Suprapubic skin (tissue), 4 donors: ENCODE data around the gene BSPRY. TPM values are rescaled to one million over a fixed set of nuclear protein-coding genes. Genes with fewer than 3 reads are reported as not detected.
"Not testable (repeated sequence)": the region's sequence is repeated elsewhere in the genome, so short reads cannot be mapped to it uniquely, and the experiment has no call there.

Source experiments
- DNase-seq, 2 donors: peaks; one replicate each; pipeline ENCODE4 v3.0.0-alpha.2; 2019; ENCODE audit warnings: low spot score in 2 of 2
- H3K27ac ChIP-seq: fragments of 200-600 bp; sonication (generic); one replicate; pipeline ENCODE4 v1.5.1; 2019
- H3K27me3 ChIP-seq: fragments of 200-600 bp; sonication (generic); one replicate; pipeline ENCODE4 v1.5.1; 2019
- H3K36me3 ChIP-seq: fragments of 200-600 bp; sonication (generic); one replicate; pipeline ENCODE4 v1.5.1; 2019
- H3K4me1 ChIP-seq: fragments of 200-600 bp; sonication (generic); one replicate; pipeline ENCODE4 v1.5.1; 2019
- H3K4me3 ChIP-seq: fragments of 200-600 bp; sonication (generic); one replicate; pipeline ENCODE4 v1.5.1; 2019; ENCODE audit warnings: mild to moderate bottlenecking
- H3K9me3 ChIP-seq: fragments of 200-600 bp; sonication (generic); one replicate; pipeline ENCODE4 v1.5.1; 2019
- CTCF ChIP-seq, 2 donors: fragments of 200-600 bp in 1 of 2; fragments of 450-650 bp in 1 of 2; sonication (generic) in 1 of 2; IDR thresholded peaks; one replicate each; pipeline ENCODE4 v1.5.1; 2016 to 2019; ENCODE audit warnings: antibody characterized with exemption in 2 of 2, mild to moderate bottlenecking in 1 of 2, moderate library complexity in 1 of 2
- EP300 ChIP-seq: sonication (generic); formaldehyde crosslinking; IDR thresholded peaks from one replicate; pipeline ENCODE4 v1.6.1; 2017; ENCODE audit warnings: antibody characterized with exemption
- POLR2A ChIP-seq, 2 donors: fragments of 450-650 bp; IDR thresholded peaks; one replicate each; pipeline ENCODE4 v1.6.1; 2017; ENCODE audit warnings: antibody characterized with exemption in 2 of 2, mild to moderate bottlenecking in 2 of 2, moderate library complexity in 2 of 2
- POLR2AphosphoS5 ChIP-seq, 3 donors: sonication (generic); formaldehyde crosslinking; IDR thresholded peaks; one replicate each; pipeline ENCODE4 v1.6.1; 2017; ENCODE audit warnings: antibody characterized with exemption in 3 of 3
- WGBS: methylation state at CpG from one replicate; pipeline ENCODE4 v1.1.5; 2018; 5-methylcytosine and 5-hydroxymethylcytosine counted together
- total RNA-seq, 4 donors: library from RNA; depleted of rRNA; stranded (reverse); fragments of >200 nt; gene quantifications; one replicate each; pipeline ENCODE4 v1.1.0, GENCODE V29; 2016

BSPRY gene
- total RNA-seq, 4 donors from 2014 or later: 8.3 to 37.3 (median 30.8) TPM

- H3K36me3 ChIP-seq: peaks cover 24% of the 10 kb centered on the region
- H3K9me3 ChIP-seq: no peaks in the 10 kb centered on the region
- no peaks in the 10 kb centered on the region for H3K27me3 ChIP-seq
- peak within 1 kb of the TSS; percentile 89 for H3K27ac ChIP-seq
- WGBS: 3% methylated on average over 57 of the region's 74 CpGs
- H3K4me3 ChIP-seq: peak within 1 kb of the TSS; percentile 90
- H3K4me1 ChIP-seq: peaks cover 34% of the 10 kb centered on the region
- TF ChIP-seq POLR2A (IDR thresholded peaks at IDR 0.05) (no peak), EP300 (no peak), CTCF (IDR thresholded peaks at IDR 0.05) (no peak), POLR2AphosphoS5 (IDR thresholded peaks at IDR 0.05) (no peak)
- peak; percentile 89 to 90 for DNase-seq
These were observed 27.6 kb downstream of the BSPRY start, which contains the start of gene HDHD3 for GRCh38 chr9:113376634-113377567. Gene HDHD3 (minus strand): TSS chr9:113376986. CDS start chr9:113374354, 2,632 bp downstream.

- 82% methylated on average over 24 of the region's 24 CpGs for WGBS
- H3K4me1 ChIP-seq: peaks cover 40% of the 10 kb centered on the region
These were observed 29.9 kb downstream of the BSPRY start for GRCh38 chr9:113379094-113379828.

GRCh38 chr9:113379829-113380210, 30.5 kb downstream of the BSPRY start:
- not testable (repeated sequence) for H3K27me3 ChIP-seq, H3K27ac ChIP-seq, H3K36me3 ChIP-seq, H3K4me3 ChIP-seq, H3K9me3 ChIP-seq, DNase-seq
- WGBS: 86% methylated on average over 2 of the region's 2 CpGs
- peaks cover 40% of the 10 kb centered on the region for H3K4me1 ChIP-seq

More at GRCh38 chr9:113379094-113379828, 29.9 kb downstream of the BSPRY start:
- not testable (repeated sequence) for H3K27ac ChIP-seq, H3K36me3 ChIP-seq, H3K27me3 ChIP-seq, H3K4me3 ChIP-seq, H3K9me3 ChIP-seq, DNase-seq

- Histone ChIP-seq H3K36me3 (no peaks in the 10 kb centered on the region), H3K4me1 (peaks cover 30% of the 10 kb centered on the region), H3K4me3 (no peak overlapping the region), H3K27me3 (no peaks in the 10 kb centered on the region), H3K9me3 (no peaks in the 10 kb centered on the region), H3K27ac (peak overlapping the region; percentile 77)
- 46% methylated on average over 1 of the region's 1 CpG for WGBS
- TF ChIP-seq CTCF (IDR thresholded peaks at IDR 0.05): no peak
- no peak for TF ChIP-seq POLR2A (IDR thresholded peaks at IDR 0.05)
- no peak for TF ChIP-seq EP300
- no peak for TF ChIP-seq POLR2AphosphoS5 (IDR thresholded peaks at IDR 0.05)
- no peak for DNase-seq
These were observed 31.6 kb downstream of the BSPRY start for GRCh38 chr9:113380869-113381378.

- H3K4me3 ChIP-seq, H3K27me3 ChIP-seq, DNase-seq, H3K36me3 ChIP-seq, H3K9me3 ChIP-seq: not testable (repeated sequence)
- peak overlapping the region; percentile 77 for H3K27ac ChIP-seq
- peaks cover 25% of the 10 kb centered on the region for H3K4me1 ChIP-seq
- WGBS: 56% methylated on average over 7 of the region's 7 CpGs
These were observed 32.1 kb downstream of the BSPRY start for GRCh38 chr9:113381441-113381840.

GRCh38 chr9:113381909-113382411, 32.6 kb downstream of the BSPRY start:
- H3K27ac ChIP-seq: peak overlapping the region; percentile 77
- H3K27me3 ChIP-seq: no peaks in the 10 kb centered on the region
- H3K4me1 ChIP-seq: peaks cover 21% of the 10 kb centered on the region
- no peak overlapping the region for H3K4me3 ChIP-seq
- peaks cover 3% of the 10 kb centered on the region for H3K36me3 ChIP-seq
- TF ChIP-seq POLR2A (IDR thresholded peaks at IDR 0.05) (no peak), CTCF (IDR thresholded peaks at IDR 0.05) (no peak), EP300 (no peak), POLR2AphosphoS5 (IDR thresholded peaks at IDR 0.05) (no peak)
- WGBS: 63% methylated on average over 8 of the region's 8 CpGs
- no peaks in the 10 kb centered on the region for H3K9me3 ChIP-seq
- no peak for DNase-seq
